ENCODE data around the gene POU4F2.
A peak's percentile ranks its signal among the peaks of the same experiment; 100 is the strongest.
"Not testable (repeated sequence)": the region's sequence is repeated elsewhere in the genome, so short reads cannot be mapped to it uniquely, and the experiment has no call there.

POU4F2 gene

DNA sequence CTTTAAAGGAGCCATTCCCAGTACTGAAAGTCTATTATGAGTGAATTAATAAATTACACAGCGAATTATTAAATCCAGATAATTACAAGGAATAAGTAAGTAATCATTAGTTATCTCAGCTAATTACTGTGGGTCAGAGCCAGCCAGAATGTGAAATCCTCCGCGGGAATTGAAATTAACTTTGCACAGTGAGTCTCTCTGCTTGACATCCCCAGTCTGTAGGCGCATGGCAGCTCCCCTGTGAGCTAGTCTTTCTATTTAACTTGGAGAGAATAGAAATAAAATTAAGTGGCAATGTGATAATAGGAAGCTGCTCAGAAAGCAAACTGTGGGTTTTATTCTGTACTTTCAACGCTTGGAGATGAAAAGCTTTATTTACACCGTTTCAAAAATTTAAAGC is 7.2 kb downstream of the POU4F2 start:
- H3K36me3 Mint-ChIP-seq (ENCODE audit: low read depth), result no peaks in the 10 kb centered on the region
- peaks cover 93% of the 10 kb centered on the region for H3K27me3 Mint-ChIP-seq
- H3K27ac Mint-ChIP-seq, result no peak overlapping the region
- H3K4me1 Mint-ChIP-seq (ENCODE audit: low read depth), result peaks cover 4% of the 10 kb centered on the region
- H3K9me3 Mint-ChIP-seq, result no peaks in the 10 kb centered on the region
- no peak for DNase-seq
- H3K4me3 Mint-ChIP-seq, result no peak overlapping the region

DNA sequence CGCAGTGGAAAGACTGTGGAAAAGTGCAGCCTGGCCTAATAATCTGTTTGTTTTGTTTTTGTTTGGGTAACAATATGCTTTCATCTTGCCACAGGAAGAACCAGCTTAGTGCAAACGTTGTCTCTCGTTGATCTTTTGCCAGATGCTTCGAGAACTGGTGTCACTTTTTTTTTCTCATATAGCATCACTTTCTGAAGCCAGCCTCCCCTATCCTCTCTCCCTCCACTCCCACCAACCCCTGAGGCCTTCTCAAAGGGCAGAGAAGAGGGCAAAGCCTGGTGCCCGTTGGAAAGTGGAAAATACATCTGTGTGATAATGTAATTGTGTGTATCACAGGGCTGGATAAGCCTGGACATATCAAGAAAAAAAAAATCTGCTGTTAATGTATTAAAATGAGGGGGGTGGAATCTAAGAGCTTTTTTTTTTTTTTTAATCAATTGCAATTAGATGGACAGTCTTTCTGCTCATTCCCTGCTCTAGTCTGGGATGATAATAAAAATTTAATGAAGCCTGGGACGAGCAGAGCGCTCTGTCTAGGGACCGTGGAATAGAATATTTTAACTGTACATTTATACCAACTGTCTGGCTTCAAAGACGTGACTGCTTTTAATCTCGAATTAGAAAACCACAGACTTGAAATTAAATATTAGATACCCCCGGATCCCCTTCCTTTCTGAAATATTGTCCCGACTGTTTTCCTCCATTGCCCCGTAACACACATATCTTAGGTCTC is 8.1 kb downstream of the POU4F2 start:
- H3K27me3 Mint-ChIP-seq, result peaks cover 93% of the 10 kb centered on the region
- H3K9me3 Mint-ChIP-seq, result no peaks in the 10 kb centered on the region
- no peak overlapping the region for H3K27ac Mint-ChIP-seq
- DNase-seq, result no peak
- H3K4me3 Mint-ChIP-seq, result no peak overlapping the region
- no peaks in the 10 kb centered on the region for H3K36me3 Mint-ChIP-seq (ENCODE audit: low read depth)
- H3K4me1 Mint-ChIP-seq (ENCODE audit: low read depth), result peaks cover 3% of the 10 kb centered on the region

DNA sequence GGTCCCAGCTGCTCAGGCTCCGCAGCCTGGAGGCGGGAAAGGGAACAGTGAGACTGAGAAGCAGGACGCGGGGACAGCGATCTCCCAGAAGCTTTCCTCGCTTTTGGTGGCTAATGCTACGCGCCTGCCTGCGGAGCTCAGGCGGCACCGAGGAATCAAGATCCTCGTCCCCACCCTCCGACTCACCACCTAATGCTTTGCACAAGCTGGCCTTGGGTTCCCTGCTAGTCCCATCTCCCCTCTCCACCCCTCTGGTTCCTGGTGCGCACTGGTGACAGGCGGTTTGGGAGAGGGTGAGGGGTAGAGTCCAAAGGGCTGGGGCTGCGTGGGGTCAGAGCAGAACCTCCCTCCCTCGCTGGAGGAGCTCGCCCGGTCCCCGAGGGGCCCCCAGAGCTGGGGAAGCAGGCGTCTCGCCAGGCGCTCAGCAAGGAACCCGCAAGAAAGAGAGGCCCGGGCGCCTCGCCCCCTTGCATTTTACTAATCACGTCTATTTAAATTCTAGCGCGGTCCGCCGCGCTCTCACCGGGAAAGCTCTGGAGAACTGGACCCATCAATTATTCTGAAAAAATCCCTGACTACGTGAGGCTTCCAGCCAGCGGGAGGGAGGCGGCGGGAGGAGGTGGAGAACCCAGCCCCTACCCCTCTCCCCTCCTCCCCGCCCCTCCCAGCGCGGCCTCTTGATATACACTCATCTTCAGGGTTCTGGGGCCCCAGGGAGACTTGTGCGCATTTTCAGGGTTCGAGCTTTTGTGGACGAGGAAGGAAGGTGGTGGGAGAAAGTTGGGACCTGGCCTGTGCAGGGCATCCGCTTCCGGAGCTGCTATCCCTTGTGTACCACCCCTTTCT is 9.1 kb downstream of the POU4F2 start:
- no peak overlapping the region for H3K27ac Mint-ChIP-seq
- no peak overlapping the region for H3K4me3 Mint-ChIP-seq
- H3K4me1 Mint-ChIP-seq (ENCODE audit: low read depth), result peaks cover 3% of the 10 kb centered on the region
- no peak for DNase-seq
- peaks cover 92% of the 10 kb centered on the region for H3K27me3 Mint-ChIP-seq
- no peaks in the 10 kb centered on the region for H3K9me3 Mint-ChIP-seq
- H3K36me3 Mint-ChIP-seq (ENCODE audit: low read depth), result no peaks in the 10 kb centered on the region

DNA sequence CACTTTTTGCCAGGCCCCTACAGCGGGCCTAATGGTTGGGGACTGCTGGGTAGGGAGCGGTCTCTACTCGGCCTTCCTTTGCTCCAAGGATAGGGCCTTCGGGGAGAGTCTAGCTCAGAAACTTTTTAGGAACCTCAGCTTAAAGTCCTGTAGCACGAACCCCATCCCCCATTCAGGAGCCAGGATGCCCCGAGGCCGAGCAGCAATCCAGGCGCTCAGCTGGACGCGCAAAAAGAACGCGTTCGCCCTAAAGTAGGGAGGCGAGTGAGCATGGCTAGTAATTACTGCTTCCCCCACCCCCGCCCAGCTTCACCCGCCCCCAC is 9.7 kb downstream of the POU4F2 start:
- H3K27ac Mint-ChIP-seq, result no peak overlapping the region
- H3K27me3 Mint-ChIP-seq, result peaks cover 92% of the 10 kb centered on the region

DNA sequence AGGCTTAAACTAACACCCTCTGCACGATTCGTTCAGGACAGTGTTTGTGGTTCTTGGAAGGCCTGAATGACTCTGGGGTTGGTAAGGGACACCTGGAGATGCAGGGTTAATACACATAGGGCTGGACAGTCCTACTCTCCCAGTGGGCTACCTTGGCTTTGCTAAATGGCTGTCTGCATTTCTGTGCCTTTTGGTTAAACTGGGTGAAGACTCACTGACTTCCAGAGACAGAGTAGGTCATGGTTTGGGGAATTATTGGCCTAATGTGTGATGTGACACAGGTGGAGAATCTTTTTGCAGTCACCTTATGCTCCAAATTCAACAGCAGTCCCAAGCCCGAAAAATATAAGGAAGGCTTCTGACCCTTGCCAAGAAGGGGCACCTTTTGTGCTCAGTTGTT is 10.5 kb downstream of the POU4F2 start:
- peaks cover 92% of the 10 kb centered on the region for H3K27me3 Mint-ChIP-seq
- no peak overlapping the region for H3K4me3 Mint-ChIP-seq
- H3K36me3 Mint-ChIP-seq (ENCODE audit: low read depth), result no peaks in the 10 kb centered on the region
- no peaks in the 10 kb centered on the region for H3K9me3 Mint-ChIP-seq
- H3K27ac Mint-ChIP-seq, result no peak overlapping the region
- DNase-seq, result no peak
- H3K4me1 Mint-ChIP-seq (ENCODE audit: low read depth), result peaks cover 6% of the 10 kb centered on the region

More for the DNA sequence above, 9.7 kb downstream of the POU4F2 start:
- Mint-ChIP-seq H3K4me3 (no peak overlapping the region), H3K36me3 (ENCODE audit: low read depth) (no peaks in the 10 kb centered on the region), H3K4me1 (ENCODE audit: low read depth) (peaks cover 3% of the 10 kb centered on the region), H3K9me3 (no peaks in the 10 kb centered on the region)
- no peak for DNase-seq

DNA sequence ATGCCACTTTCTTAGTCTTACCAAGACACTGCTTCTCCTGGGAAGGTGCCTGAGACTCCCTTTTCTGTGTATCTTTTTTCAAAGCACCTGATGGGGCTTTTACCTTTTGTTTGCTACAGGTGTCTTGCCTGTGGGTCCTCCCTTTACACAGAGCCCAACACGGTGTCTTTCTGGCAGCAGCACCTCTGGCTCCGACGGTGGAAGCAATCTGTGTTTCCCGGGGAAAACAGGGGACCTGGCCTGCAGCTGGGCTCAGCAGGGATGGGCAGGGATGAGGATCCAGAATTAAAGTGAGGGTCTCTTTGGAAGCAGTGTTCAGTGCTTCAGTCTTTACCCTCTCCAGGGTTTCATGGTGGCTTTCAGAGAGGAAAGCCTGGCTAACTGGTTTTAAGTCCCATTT is 11.3 kb downstream of the POU4F2 start:
- Mint-ChIP-seq H3K27me3 (peaks cover 91% of the 10 kb centered on the region), H3K9me3 (no peaks in the 10 kb centered on the region), H3K36me3 (ENCODE audit: low read depth) (no peaks in the 10 kb centered on the region), H3K27ac (no peak overlapping the region), H3K4me1 (ENCODE audit: low read depth) (peaks cover 12% of the 10 kb centered on the region), H3K4me3 (no peak overlapping the region)
- no peak for DNase-seq

DNA sequence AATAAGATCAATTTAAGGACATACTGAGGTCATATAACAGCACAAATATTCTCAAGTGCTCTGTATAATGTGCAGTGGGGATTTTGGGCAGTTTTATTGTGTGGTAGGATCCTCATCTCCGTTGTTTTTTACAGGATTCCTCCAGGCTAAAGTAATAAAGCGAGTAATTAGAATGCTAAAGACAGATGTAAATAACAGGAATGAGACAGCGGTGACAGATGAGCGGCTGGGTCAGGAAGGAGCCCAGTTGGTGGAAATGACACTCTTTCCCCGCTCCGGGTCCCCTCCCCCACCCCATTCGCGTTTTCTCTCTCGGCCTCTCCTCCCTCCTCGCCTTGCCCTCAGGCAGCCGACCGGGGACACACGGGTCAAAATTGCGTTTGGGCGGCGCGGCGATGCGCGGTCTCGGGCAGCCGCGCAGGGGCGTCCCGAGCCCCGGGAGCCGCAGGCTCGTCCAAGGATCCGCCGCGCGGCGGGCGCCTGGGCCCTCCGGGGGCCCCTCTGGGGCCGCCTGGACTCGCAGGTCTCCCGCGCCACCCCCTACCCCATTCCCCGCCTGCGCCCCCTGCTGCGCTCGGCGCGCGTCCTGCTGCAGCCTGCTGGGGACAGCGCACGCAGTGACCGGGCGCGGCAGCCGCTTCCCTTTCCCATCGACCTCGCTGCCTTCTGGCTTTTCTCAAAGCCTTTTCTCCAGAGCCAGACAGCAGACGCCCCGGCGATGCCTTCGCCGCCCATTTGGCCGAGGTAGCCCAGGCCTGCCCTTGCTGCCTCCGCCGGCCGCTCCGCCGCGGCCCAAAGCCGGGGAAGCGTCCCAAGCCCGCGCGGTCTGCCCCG is 16.2 kb downstream of the POU4F2 start:
- H3K9me3 Mint-ChIP-seq, result no peaks in the 10 kb centered on the region
- H3K36me3 Mint-ChIP-seq (ENCODE audit: low read depth), result no peaks in the 10 kb centered on the region
- no peak for DNase-seq
- peak overlapping the region; percentile 64 for H3K4me3 Mint-ChIP-seq
- peaks cover 75% of the 10 kb centered on the region for H3K27me3 Mint-ChIP-seq
- peaks cover 13% of the 10 kb centered on the region for H3K4me1 Mint-ChIP-seq (ENCODE audit: low read depth)
- H3K27ac Mint-ChIP-seq, result no peak overlapping the region

DNA sequence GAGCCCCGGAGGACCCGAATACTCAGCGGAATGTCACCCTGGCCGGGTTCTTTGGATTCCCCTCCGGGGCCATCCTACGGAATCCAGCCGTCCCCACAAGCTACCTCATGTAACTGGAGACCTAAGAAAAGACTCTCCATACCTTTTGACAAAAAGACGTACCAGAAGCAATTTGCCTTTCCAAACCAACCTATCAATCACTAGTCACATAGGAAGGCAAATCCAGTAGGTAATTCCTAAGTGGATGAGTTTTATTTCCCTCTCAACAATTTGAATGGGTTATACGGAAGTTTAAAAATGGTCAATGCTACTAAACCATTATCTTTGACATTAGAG is 16.8 kb downstream of the POU4F2 start:
- no peaks in the 10 kb centered on the region for H3K9me3 Mint-ChIP-seq
- H3K4me3 Mint-ChIP-seq, result peak overlapping the region; percentile 30
- H3K36me3 Mint-ChIP-seq (ENCODE audit: low read depth), result no peaks in the 10 kb centered on the region
- H3K27ac Mint-ChIP-seq, result no peak overlapping the region
- peaks cover 13% of the 10 kb centered on the region for H3K4me1 Mint-ChIP-seq (ENCODE audit: low read depth)
- H3K27me3 Mint-ChIP-seq, result peaks cover 75% of the 10 kb centered on the region
- DNase-seq, result no peak

DNA sequence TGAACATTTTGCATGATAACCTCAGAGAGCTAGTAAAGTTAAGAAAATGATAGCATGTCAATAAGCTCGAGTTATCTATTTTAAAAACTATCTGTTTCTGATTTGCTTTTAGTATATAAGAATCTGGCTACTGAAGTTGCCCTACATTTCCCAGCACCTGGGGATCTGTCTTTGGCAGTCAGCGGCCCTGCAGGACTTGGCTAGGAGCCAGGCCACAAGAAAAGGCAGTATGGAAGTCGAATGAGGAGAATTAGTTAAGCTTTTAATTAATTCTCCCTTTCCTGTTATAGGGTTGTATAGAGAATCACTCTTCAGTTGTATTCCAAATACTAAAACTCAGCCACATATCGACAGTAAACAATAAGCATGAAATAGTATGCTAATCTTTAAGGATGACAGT is 22.7 kb downstream of the POU4F2 start:
- no peaks in the 10 kb centered on the region for H3K4me1 Mint-ChIP-seq (ENCODE audit: low read depth)
- H3K4me3 Mint-ChIP-seq, result no peak overlapping the region
- DNase-seq, result no peak
- peaks cover 4% of the 10 kb centered on the region for H3K9me3 Mint-ChIP-seq
- H3K27ac Mint-ChIP-seq, result no peak overlapping the region
- peaks cover 30% of the 10 kb centered on the region for H3K27me3 Mint-ChIP-seq
- no peaks in the 10 kb centered on the region for H3K36me3 Mint-ChIP-seq (ENCODE audit: low read depth)

DNA sequence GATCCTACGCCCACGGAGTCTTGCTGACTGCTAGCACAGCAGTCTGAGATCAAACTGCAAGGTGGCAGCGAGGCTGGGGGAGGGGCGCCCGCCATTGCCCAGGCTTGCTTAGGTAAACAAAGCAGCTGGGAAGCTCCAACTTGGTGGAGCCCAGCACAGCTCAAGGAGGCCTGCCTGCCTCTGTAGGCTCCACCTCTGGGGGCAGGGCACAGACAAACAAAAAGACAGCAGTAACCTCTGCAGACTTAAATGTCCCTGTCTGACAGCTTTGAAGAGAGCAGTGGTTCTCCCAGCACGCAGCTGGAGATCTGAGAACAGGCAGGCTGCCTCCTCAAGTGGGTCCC is 25.2 kb downstream of the POU4F2 start:
- H3K27me3 Mint-ChIP-seq, result peaks cover 18% of the 10 kb centered on the region
- not testable (repeated sequence) for H3K4me3 Mint-ChIP-seq; H3K27ac Mint-ChIP-seq; H3K4me1 Mint-ChIP-seq (ENCODE audit: low read depth); H3K36me3 Mint-ChIP-seq (ENCODE audit: low read depth); H3K9me3 Mint-ChIP-seq; DNase-seq

DNA sequence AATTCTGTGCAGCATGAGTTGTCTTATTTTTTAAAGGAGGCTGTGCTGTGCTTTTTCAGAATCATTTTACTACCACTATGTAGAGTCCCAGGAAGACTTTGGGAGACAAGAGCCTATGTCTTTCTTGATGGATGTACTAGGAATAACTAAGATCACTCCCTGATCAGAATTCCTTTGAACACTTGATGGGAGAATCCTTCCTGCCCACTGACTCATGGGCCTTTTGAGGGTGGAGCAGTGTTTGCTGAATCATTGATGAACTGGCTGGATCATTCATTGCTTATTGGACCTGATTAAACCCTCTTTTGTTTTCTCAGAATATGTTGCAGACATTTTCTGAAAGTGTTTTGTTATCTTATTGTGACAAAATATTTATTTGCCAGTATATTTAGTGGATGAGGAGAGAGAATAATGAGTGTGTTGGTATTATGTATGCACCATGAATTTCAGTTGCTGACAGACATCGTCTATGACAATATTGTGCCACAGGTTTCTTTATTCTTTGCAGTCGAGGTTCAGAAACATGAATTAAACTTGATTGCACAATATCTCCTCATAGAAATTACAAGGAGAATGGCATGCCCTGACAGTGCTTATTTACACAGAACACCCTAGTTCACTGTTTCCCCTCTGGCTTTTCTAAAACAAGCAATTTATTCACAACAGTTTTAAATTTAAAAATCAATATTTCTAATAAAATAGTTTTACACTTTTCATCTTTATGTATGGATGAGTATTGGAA is 36.3 kb downstream of the POU4F2 start:
- peaks cover 7% of the 10 kb centered on the region for H3K27me3 Mint-ChIP-seq

More for the DNA sequence above, 36.3 kb downstream of the POU4F2 start:
- no peak overlapping the region for H3K27ac Mint-ChIP-seq
- H3K4me1 Mint-ChIP-seq (ENCODE audit: low read depth), result no peaks in the 10 kb centered on the region
- H3K36me3 Mint-ChIP-seq (ENCODE audit: low read depth), result no peaks in the 10 kb centered on the region
- no peak overlapping the region for H3K4me3 Mint-ChIP-seq
- H3K9me3 Mint-ChIP-seq, result no peaks in the 10 kb centered on the region
- DNase-seq, result no peak
